Measurements from ENCODE around the gene PDE4C.

Gene PDE4C

DNA sequence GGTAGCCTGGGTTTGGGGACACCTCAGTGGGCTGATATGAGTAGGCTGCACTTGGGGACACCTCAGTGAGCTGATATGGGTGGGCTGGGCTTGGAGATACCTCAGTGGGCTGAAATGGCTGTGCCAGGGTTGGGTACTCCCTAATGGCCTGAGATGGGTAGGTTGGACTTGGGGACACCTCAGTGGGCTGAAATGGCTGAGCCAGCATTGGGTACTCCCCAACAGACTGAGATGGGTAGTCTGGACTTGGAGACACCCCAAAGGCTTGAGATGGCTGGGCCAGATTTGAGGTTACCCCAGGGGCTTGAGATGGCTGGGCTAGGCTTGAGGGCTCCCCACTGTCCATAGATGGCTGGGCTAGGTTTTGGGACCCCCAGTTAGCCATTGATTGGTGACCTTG, 35.9 kb upstream of the PDE4C start:
- Histone ChIP-seq H3K9me3 (ENCODE audit: control insufficient read depth, insufficient read depth, low read depth, low read length) (no peaks in the 10 kb centered on the region), H3K4me3 (ENCODE audit: low read depth, low read length) (no peak overlapping the region), H3K27ac (ENCODE audit: extremely low read depth, low read depth, low read length) (no peak overlapping the region), H3K4me1 (ENCODE audit: control insufficient read depth, insufficient read depth, low read length) (no peaks in the 10 kb centered on the region), H3K36me3 (ENCODE audit: control insufficient read depth in 2 of 2, insufficient read depth in 1 of 2, low read length in 2 of 2) (no peaks in the 10 kb centered on the region)
- no peak for TF ChIP-seq ZNF555 (tag by site-specific recombination; conservative IDR thresholded peaks at IDR 0.05)
- TF ChIP-seq ZNF155 (tag by site-specific recombination; IDR thresholded peaks at IDR 0.05) = no peak
- TF ChIP-seq HOXA7 (CRISPR knock-in tag; IDR thresholded peaks at IDR 0.05; ENCODE audit: borderline replicate concordance) = no peak
- TF ChIP-seq ZNF521 (tag by site-specific recombination; IDR thresholded peaks at IDR 0.05) = no peak
- ChIA-PET POLR2A (interaction anchor here (0.9 kb wide), 1 partner anchor 19 kb away, joined by 4 read pairs; the partner anchor contains the start of gene JUND), CTCF (interaction anchor here (0.6 to 1.6 kb wide), 4 partner anchors 9 to 150 kb away, joined by 3 to 5 read pairs (median 4); no protein-coding TSS in a partner anchor)

DNA sequence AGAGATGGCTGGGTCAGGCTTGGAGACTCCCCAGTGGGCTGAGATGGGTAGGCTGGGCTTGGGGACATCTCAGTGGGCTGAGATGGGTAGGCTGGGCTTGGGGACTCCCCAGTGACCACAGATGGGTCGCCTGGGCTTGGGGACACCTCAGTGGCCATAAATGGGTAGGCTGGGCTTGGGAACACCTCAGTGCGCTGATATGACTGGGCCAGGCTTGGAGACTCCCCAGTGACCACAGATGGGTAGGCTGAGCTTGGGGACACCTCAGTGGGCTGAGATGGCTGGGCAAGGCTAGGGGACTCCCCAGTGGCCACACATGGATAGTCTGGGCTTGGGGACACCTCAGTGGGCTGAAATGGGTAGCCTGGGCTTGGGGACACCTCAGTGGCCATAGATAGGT, 35.2 kb upstream of the PDE4C start:
- Histone ChIP-seq H3K9me3 (ENCODE audit: control insufficient read depth, insufficient read depth, low read depth, low read length) (no peaks in the 10 kb centered on the region), H3K4me3 (ENCODE audit: low read depth, low read length) (no peak overlapping the region), H3K27ac (ENCODE audit: extremely low read depth, low read depth, low read length) (no peak overlapping the region), H3K4me1 (ENCODE audit: control insufficient read depth, insufficient read depth, low read length) (no peaks in the 10 kb centered on the region), H3K36me3 (ENCODE audit: control insufficient read depth in 2 of 2, insufficient read depth in 1 of 2, low read length in 2 of 2) (no peaks in the 10 kb centered on the region)
- ChIA-PET CTCF (interaction anchor here (0.6 to 1.3 kb wide), 4 partner anchors 9 to 69 kb away, joined by 4 to 8 read pairs (median 4); partner anchors contain the start of gene MPV17L2), POLR2A (interaction anchor here (0.5 kb wide), 1 partner anchor 271 kb away, joined by 4 read pairs; no protein-coding TSS in a partner anchor)
- TF ChIP-seq SETDB1 (IDR thresholded peaks at IDR 0.05; ENCODE audit: insufficient read length, low read length) = no peak
- TF ChIP-seq ZNF23 (tag by site-specific recombination; IDR thresholded peaks at IDR 0.05; ENCODE audit: borderline replicate concordance) = no peak
- no peak for TF ChIP-seq ZNF76 (tag by site-specific recombination; IDR thresholded peaks at IDR 0.05; ENCODE audit: borderline replicate concordance, low read depth)
- no peak for TF ChIP-seq ZNF555 (tag by site-specific recombination; conservative IDR thresholded peaks at IDR 0.05)
- no peak for TF ChIP-seq GLI4 (tag by site-specific recombination; IDR thresholded peaks at IDR 0.05)
- TF ChIP-seq ZNF398 (tag by site-specific recombination; IDR thresholded peaks at IDR 0.05) = no peak
- no peak for TF ChIP-seq ZNF571 (tag by site-specific recombination; IDR thresholded peaks at IDR 0.05)
- no peak for TF ChIP-seq ZNF664 (tag by site-specific recombination; IDR thresholded peaks at IDR 0.05)
- no peak for TF ChIP-seq ZNF670 (tag by site-specific recombination; IDR thresholded peaks at IDR 0.05; ENCODE audit: low read depth)

GRCh38 chr19:18259893-18260292, 33.7 kb upstream of the PDE4C start:
- Histone ChIP-seq H3K4me1 (ENCODE audit: control insufficient read depth, insufficient read depth, low read length) (no peaks in the 10 kb centered on the region), H3K4me3 (ENCODE audit: low read depth, low read length) (no peak overlapping the region), H3K9me3 (ENCODE audit: control insufficient read depth, insufficient read depth, low read depth, low read length) (no peaks in the 10 kb centered on the region), H3K27ac (ENCODE audit: extremely low read depth, low read depth, low read length) (no peak overlapping the region), H3K36me3 (ENCODE audit: control insufficient read depth in 2 of 2, insufficient read depth in 1 of 2, low read length in 2 of 2) (no peaks in the 10 kb centered on the region)
- CTCF ChIA-PET = interaction anchor here (0.5 to 1.3 kb wide), 2 partner anchors 8 to 75 kb away, joined by 3 to 8 read pairs; no protein-coding TSS in a partner anchor
- TF ChIP-seq PRDM10 (tag by site-specific recombination; IDR thresholded peaks at IDR 0.05) = peak; percentile 69; the same call in 1 of the 2 replicates
- TF ChIP-seq GLIS1 (tag by site-specific recombination; IDR thresholded peaks at IDR 0.05) = 0 out of 2 replicates have a peak, but pooled peaks have one; percentile 15
- no peak for TF ChIP-seq ZNF10 (tag by site-specific recombination; IDR thresholded peaks at IDR 0.05)
- TF ChIP-seq ZIC2 (tag by site-specific recombination; IDR thresholded peaks at IDR 0.05) = peak; percentile 66
- POLR2A ChIA-PET = no interaction called here

Measured in HEK293 (cell line).